ENCODE results near the gene PTGR3. TPM values are rescaled to one million over a fixed set of nuclear protein-coding genes. Genes with fewer than 3 reads are reported as not detected.

Gene PTGR3
- total RNA-seq, 2 experiments from 2014 or later = 1.8 to 14.9 TPM

DNA sequence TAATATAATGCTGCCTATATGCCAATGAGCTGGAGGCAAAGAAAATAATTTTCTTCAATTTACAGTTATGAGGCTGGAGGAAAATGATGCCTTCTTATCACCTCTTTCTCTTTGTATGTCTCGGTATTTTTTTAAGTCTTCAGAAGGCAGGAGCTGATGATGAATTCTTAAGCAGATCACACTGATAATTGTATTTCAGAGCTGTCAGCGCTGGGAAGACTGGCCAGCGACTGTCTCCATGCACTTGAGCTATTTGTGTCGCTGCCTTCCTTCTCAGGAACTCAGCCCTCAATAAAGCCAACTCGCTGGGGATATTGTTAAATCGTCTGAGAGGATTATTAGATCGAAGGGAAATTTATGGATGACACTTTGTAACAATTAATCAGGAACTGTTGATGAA, 40.3 kb downstream of the PTGR3 start:
- no peaks in the 10 kb centered on the region for H3K4me1 ChIP-seq (ENCODE audit: insufficient read depth, low read length, poor library complexity, severe bottlenecking)
- H3K9me2 ChIP-seq (ENCODE audit: insufficient read depth, low read length) = no peaks in the 10 kb centered on the region
- no TSS peak for BruUV-seq (replicated peaks)
- intact Hi-C loops (cut with micrococcal nuclease; ENCODE audit: unreplicated experiment) = no loop called here
- no peak overlapping the region for H2AFZ ChIP-seq (ENCODE audit: low read length)
- no peaks in the 10 kb centered on the region for H3K9me3 ChIP-seq (ENCODE audit: low read length)
- no peaks in the 10 kb centered on the region for H3K36me3 ChIP-seq (ENCODE audit: insufficient read depth, low read length)
- no peak overlapping the region for H3K4me2 ChIP-seq (ENCODE audit: low read length)
- no peaks in the 10 kb centered on the region for H3K79me2 ChIP-seq (ENCODE audit: insufficient read depth, low read depth, low read length)
- no peaks in the 10 kb centered on the region for H4K20me1 ChIP-seq (ENCODE audit: insufficient read depth, low read length)
- no peak overlapping the region for H3K4me3 ChIP-seq (ENCODE audit: low read depth, low read length, poor library complexity, severe bottlenecking)
- POLR2A ChIA-PET = no interaction called here
- TF ChIP-seq, protein P1, sequence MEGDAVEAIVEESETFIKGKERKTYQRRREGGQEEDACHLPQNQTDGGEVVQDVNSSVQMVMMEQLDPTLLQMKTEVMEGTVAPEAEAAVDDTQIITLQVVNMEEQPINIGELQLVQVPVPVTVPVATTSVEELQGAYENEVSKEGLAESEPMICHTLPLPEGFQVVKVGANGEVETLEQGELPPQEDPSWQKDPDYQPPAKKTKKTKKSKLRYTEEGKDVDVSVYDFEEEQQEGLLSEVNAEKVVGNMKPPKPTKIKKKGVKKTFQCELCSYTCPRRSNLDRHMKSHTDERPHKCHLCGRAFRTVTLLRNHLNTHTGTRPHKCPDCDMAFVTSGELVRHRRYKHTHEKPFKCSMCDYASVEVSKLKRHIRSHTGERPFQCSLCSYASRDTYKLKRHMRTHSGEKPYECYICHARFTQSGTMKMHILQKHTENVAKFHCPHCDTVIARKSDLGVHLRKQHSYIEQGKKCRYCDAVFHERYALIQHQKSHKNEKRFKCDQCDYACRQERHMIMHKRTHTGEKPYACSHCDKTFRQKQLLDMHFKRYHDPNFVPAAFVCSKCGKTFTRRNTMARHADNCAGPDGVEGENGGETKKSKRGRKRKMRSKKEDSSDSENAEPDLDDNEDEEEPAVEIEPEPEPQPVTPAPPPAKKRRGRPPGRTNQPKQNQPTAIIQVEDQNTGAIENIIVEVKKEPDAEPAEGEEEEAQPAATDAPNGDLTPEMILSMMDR (conservative IDR thresholded peaks at IDR 0.05; ENCODE audit: low read length) = no peak
- TF ChIP-seq EZH2phosphoT487 (IDR thresholded peaks at IDR 0.05; ENCODE audit: borderline replicate concordance, low read depth, low read length) = no peak
- no peak for DNase-seq (ENCODE audit: low spot score)
- CTCF ChIA-PET (ENCODE audit: unreplicated experiment) = no interaction called here
- no peak overlapping the region for H3K27ac ChIP-seq (ENCODE audit: low read depth, low read length, poor library complexity, severe bottlenecking)

DNA sequence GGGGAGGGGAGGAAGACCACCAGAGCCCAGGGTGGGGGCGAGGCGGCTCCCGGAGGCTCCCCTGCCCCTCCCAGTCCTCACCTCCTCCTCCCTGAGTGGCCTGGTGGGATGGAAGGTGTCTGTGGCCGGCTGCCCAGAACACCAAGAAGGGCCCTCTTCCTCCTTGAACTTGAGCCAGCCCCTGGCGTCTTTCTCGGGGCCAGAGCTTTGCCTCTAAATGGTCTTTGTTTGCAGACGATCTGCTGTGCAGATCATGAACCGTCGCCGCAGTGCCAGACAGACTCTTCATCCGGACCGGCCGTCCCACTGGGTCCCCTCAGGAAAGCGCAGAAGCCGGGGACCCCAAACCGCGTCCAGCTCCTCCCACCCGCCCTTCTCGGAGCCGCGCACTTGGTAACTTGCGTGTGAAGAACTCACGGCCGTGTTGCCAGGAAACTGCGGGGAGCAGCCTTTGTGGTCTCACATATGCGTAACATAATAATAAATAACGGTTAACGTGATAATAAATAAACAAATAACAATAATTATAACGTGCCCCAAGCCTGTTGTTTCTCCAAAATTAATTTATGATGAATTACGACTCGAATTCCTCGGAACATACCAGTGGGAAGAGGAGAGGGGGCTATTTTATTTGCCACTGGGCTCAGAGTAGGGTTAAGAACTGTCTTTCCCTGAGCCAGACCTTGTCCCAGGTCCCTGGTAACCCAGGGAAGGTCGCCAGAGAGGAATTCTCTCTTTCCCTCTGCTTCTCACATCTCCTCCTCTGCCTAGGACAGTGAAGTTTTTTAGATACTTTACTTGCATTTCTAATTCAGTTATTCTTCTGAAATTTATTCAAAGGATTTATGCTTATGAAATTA, 41.0 kb downstream of the PTGR3 start:
- no peak for TF ChIP-seq EZH2phosphoT487 (IDR thresholded peaks at IDR 0.05; ENCODE audit: borderline replicate concordance, low read depth, low read length)
- TF ChIP-seq, protein P1 (conservative IDR thresholded peaks at IDR 0.05; ENCODE audit: low read length) = no peak
- no peaks in the 10 kb centered on the region for H3K36me3 ChIP-seq (ENCODE audit: insufficient read depth, low read length)
- no peak overlapping the region for H2AFZ ChIP-seq (ENCODE audit: low read length)
- H3K27ac ChIP-seq (ENCODE audit: low read depth, low read length, poor library complexity, severe bottlenecking) = no peak overlapping the region
- no peaks in the 10 kb centered on the region for H4K20me1 ChIP-seq (ENCODE audit: insufficient read depth, low read length)
- DNase-seq (ENCODE audit: low spot score) = no peak
- ChIA-PET POLR2A (no interaction called here), CTCF (ENCODE audit: unreplicated experiment) (no interaction called here)
- no peaks in the 10 kb centered on the region for H3K79me2 ChIP-seq (ENCODE audit: insufficient read depth, low read depth, low read length)
- BruUV-seq (replicated peaks) = no TSS peak
- H3K9me3 ChIP-seq (ENCODE audit: low read length) = no peaks in the 10 kb centered on the region
- H3K9me2 ChIP-seq (ENCODE audit: insufficient read depth, low read length) = no peaks in the 10 kb centered on the region
- intact Hi-C loops (cut with micrococcal nuclease; ENCODE audit: unreplicated experiment) = no loop called here
- H3K4me2 ChIP-seq (ENCODE audit: low read length) = no peak overlapping the region
- H3K4me3 ChIP-seq (ENCODE audit: low read depth, low read length, poor library complexity, severe bottlenecking) = no peak overlapping the region
- H3K4me1 ChIP-seq (ENCODE audit: insufficient read depth, low read length, poor library complexity, severe bottlenecking) = no peaks in the 10 kb centered on the region

DNA sequence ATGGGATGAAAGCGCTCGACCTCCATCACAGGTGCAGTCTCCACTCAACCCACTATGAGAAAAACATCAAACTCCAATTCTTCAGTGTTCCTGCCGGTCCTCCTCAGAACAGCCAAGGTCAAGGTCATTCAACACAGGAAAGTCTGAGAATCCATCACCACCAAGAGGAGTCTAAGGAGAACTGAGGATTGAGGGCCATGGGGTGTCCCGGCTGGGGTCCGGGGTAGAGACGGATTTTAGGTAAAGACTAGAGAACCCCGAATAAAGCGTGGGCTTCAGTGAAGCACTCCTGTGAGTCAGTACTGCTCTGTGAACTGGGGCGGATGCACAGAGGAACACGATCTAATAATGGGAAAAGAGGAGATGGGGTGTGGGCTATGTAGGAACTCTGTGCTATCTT, 41.8 kb downstream of the PTGR3 start:
- ChIA-PET CTCF (ENCODE audit: unreplicated experiment) (no interaction called here), POLR2A (no interaction called here)
- no TSS peak for BruUV-seq (replicated peaks)
- no peak overlapping the region for H3K4me3 ChIP-seq (ENCODE audit: low read depth, low read length, poor library complexity, severe bottlenecking)
- no peaks in the 10 kb centered on the region for H3K4me1 ChIP-seq (ENCODE audit: insufficient read depth, low read length, poor library complexity, severe bottlenecking)
- intact Hi-C loops (cut with micrococcal nuclease; ENCODE audit: unreplicated experiment) = no loop called here
- no peaks in the 10 kb centered on the region for H3K79me2 ChIP-seq (ENCODE audit: insufficient read depth, low read depth, low read length)
- no peaks in the 10 kb centered on the region for H3K9me3 ChIP-seq (ENCODE audit: low read length)
- DNase-seq (ENCODE audit: low spot score) = no peak
- no peaks in the 10 kb centered on the region for H3K36me3 ChIP-seq (ENCODE audit: insufficient read depth, low read length)
- H3K4me2 ChIP-seq (ENCODE audit: low read length) = no peak overlapping the region
- H3K9me2 ChIP-seq (ENCODE audit: insufficient read depth, low read length) = no peaks in the 10 kb centered on the region
- TF ChIP-seq, protein P1 (conservative IDR thresholded peaks at IDR 0.05; ENCODE audit: low read length) = no peak
- TF ChIP-seq EZH2phosphoT487 (IDR thresholded peaks at IDR 0.05; ENCODE audit: borderline replicate concordance, low read depth, low read length) = no peak
- H4K20me1 ChIP-seq (ENCODE audit: insufficient read depth, low read length) = no peaks in the 10 kb centered on the region
- no peak overlapping the region for H2AFZ ChIP-seq (ENCODE audit: low read length)
- H3K27ac ChIP-seq (ENCODE audit: low read depth, low read length, poor library complexity, severe bottlenecking) = no peak overlapping the region

All from OCI-LY7 (cell line).